HG02642 (cell line): ENCODE measurements around the gene GNPAT.

Experiments used
- ATAC-seq: cut with Tn5 transposase; IDR thresholded peaks from one replicate; pipeline ENCODE4 v1.9.1; 2021; ENCODE audit warnings: mild to moderate bottlenecking; ENCODE audit not compliant: unreplicated experiment, poor library complexity

Gene GNPAT

DNA sequence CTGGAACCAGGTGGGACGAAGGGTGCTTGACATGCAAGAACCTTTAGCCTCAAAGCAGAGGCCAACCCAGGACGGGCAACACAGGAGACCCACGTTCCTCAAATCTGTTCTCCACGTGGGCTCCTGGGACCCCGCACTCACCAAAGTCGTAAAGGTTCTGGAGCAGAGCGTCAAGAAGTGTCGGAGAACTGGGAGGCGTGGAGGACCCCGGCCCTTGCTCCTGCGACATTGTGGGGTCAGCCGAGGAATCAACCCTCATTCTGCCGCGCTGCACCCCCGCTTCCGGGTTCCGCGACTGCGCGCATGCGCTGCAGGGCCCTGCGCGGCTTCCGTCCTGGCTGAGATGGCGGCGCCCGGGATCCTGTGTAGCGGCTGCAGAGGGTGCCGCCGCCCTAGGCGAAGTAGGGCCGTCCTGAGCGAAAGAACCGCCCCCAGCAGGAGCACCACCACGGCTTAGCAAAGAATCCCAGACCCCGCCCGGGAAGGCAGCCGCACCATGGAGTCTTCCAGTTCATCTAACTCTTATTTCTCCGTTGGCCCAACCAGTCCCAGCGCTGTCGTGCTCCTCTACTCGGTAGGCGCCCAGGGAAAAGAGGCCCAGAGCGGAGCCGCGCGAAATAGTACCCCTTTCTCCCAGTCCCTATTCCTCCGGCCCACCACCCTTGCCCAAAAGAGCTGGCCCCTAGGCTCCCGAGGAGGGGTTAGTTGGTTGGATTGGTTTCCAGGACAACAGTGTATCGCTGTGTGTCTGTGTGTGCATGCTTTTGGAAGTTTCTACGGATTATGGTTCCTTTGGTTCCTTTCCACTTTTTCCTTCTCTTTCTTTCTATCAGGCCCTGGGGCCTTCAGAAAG is at the start of gene GNPAT:
Gene GNPAT, plus strand, starts transcription at position 330 of the 853 bp plus-strand sequence. Its CDS starts 167 bp downstream, at position 497.
- ATAC-seq, result peak; percentile 96

DNA sequence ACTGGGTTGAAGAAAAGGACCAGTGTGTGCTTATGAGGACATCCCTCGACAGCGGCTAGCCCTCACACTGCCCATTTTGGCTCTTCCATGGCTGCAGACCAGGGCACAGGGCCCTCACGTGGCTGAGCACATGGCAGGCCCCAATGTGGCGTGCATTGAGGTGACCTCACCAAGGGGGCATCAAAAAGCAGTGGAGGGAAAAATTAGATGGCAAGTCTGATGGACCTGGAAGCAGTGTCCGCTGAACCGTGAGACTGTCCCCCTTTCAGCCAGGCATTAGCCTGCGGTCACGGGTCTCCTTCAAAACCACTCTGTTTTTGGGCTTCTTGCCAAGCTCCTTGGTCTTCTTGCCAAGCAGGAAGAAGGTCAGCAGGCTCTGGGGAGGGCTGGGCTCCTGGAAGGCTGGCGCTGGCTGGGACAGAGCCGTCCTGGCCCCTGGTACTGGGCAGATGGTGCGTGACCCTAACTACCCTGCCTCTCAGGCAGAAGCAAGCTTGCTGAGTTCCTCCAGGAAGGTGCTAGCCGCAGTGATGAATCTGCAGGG is 48.3 kb upstream of the GNPAT start:
- ATAC-seq, result no peak

DNA sequence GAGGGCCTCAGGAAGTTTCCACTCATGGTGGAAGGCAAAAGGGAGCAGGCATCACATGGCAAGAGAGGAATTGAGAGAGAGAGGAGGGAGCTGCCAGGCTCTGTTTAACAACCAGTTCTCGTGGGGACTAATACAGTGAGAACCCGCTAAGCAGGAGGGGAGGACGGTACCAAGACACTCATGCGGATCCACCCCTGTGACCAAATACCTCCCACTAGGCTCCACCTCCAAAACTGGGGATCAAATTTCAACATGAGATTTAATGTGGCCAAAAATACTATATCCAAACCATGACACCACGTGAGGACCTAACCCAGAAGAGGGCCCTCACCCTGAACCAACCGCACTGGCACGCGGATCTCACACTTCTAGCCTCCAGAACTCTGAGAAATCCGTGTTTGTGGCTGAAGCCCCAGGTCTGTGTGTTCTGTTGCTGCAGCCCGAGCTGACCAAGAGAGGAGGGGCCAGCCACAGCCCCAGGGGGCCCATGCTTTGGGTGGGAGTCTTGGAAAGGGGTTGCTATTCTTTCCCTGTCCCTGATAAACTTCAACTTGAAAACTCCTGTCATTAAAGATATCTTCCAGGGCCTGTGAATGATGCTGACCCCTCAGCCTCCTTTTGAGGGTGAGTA is 47.2 kb upstream of the GNPAT start:
- ATAC-seq, result no peak

DNA sequence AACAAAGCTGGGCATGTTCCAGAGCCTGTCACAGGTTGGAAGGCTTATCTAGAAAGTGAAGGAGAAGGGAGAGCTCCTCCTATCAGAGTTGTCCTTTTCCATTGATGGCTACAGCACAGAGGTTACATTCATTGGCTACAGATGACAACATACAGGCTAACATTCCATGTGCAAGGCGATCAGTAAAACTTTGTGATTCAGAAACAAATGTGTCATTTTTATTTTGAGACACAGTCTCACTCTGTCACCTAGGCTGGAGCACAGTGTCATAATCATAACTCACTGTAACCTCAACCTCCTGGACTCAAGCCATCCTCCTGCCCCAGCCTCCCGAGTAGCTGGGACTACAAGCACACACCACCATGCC is 46.6 kb upstream of the GNPAT start:
- ATAC-seq, result no peak

DNA sequence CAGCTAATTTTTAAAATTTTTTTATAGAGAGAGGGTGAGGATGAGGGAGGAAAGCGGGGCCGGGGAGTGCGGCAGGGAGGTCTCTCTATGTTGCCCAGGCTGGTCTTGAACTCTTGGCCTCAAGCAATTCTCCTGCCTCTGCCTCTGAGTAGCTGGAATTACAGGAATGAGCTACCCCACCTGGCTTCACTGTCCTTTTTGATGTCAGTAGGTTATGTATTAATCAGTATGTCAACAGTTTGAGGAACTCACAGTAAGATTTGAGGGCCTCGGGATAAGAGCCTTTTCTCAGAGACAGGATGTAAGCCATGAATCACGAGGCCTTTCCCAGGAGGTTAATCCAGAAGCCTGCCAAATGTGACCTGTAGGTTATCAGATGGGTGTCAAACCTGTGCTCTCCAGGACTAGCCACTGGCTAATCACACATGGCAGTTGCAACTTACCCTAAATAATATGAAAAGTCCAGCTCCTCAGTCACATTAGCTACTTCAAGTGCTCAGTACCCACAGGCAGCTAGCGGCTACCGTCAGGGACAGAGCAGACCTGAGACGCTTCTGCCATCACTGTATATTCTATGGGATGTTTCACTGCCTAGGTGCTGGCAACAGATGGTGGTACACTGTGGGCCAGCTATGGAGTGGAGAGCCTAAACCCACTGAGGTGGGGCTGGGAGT is 46.0 kb upstream of the GNPAT start:
- ATAC-seq, result no peak

DNA sequence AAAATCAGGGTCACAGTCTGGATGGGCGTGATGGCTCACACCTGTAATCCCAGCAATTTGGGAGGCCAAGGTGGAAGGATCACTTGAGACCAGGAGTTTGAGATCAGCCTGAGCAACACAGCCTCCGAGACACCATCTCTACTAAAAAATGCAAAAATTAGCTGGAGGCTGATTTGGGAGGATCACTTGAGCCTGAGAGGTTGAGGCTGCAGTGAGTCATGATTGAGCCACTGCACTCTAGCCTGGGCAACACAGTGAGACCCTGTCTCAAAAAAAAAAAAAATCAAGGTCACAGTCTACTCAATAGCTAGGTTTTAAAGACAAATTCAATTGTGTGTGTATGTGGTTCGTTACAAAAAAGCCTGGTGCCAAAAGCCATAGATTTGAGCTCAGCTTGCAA is 44.7 kb upstream of the GNPAT start:
- no peak for ATAC-seq

DNA sequence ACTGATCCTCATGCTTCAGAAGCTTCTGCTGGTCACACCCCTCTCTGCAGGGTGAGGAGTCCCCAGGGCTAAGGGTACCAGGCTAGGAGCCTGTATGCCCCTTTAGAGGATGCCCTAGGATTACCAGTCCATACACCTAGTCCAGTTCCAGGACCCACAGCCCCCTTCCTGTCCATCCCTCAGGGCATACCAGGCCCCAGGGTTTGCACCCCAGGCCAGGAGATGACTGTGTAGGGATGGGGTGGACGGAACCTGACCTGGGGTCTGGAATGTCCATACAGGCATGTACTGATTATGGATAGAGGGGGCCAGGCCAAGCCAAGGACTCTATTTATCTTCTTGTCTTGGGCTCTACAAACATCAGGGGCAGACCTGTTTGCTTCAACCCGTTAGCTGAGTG is 44.3 kb upstream of the GNPAT start:
- ATAC-seq, result no peak

DNA sequence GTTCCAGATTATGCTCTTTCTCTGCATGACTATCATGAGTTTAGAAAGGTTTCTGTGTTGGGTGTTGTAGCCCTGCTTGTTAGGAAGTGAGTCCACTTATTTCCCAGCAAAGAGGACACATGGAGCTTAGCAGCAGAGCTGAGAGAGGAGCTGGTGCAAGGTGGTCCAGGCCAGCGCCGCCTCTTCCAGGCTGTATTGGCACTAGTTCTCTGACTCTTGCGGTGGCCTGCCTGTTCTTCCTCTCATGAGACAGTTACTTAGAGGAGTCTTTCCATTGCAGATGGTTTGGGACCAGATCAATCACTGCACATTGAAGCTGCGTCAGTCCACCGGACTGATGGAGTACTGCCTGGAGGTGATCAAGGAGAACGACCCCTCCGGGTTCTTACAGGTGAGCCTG is 41.1 kb upstream of the GNPAT start:
- no peak for ATAC-seq

DNA sequence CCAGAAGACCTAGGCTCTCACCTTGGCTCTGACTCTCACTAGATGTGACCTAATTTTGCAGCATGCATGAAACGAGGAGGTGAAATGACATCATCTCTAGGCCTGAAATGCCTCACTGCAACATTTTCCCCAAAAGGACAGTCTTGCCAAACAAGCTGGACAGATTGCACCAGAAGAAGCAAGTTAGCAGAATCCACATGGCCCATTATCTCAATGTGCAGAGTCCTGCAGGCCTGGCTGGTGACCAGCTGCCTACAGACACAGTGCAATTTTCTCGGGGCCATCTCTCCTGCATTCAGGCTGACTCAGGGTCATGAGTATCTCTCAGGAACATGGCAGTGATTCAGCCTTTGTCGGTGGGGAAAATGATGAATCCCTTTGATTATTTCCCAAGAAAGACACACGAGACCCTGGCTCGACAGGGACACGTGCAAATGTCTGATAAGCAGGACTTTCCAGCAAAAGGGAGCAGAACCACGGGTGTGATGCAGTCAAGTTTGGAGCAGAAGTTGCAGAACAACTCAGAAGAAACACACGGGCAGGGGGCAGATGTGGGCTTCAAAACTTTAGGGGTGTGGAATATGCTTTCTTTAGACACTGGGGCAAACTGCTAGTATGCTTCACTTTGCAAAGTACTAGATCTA is 40.5 kb upstream of the GNPAT start:
- no peak for ATAC-seq

DNA sequence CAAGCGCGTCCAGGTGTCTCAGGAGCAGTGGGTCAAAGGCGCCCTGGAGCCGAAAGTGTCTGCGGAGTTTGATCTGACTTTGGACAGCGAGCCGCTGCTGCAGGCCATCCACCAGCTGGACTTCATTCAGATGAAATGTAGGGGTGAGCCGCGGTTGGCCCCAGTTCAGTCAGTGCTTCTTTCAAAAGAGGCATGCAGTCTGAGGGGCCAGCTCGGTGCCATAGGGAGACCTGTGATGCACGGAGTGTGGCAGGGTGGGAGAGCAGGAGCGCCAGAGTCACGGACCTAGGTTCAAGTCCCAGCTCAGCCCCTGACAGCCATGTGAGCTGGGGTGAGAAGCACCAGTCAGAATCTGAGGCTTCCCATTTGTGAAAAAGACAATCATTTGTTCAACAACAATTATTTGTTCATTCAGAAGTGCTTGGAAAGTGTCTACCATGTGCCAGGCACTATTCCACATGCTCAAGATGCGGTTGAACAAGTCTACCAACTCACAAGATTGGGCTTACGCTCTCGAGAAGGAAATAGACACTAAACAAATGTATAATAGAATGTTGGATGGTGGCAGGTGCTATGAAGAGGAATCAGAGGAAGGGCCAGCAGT is 39.5 kb upstream of the GNPAT start:
- ATAC-seq, result no peak

DNA sequence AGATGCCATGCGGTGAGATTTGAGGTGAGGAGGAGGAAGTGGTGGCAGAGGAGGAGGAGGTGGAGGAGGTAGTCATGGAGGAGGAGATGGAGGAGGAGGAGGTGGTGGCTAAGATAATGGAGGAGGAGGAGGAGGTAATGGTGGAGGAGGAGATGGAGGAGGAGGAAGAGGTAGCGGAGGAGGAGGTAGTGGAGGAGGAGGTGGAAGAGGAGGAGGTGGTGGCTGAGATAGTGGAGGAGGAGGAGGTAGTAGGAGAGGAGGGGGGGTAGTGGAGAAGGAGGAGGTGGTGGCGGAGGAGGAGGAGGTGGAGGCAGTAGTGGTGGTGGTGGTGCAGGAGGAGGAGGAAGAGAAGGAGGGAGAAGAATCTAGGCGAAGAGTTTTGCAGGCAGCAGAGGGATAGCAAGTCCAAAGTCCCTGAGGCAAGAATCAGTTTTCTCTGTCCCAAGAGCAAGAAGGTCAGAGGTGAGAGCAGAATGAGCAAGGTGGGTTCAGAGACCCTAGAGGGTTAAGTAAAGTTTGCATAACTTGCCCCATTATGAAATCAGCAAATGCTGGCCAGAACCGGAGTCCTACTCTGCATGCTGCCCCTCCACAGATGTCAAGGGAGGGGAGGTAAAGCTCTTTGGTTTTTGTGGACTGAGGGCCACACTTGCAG is 38.9 kb upstream of the GNPAT start:
- ATAC-seq, result no peak

DNA sequence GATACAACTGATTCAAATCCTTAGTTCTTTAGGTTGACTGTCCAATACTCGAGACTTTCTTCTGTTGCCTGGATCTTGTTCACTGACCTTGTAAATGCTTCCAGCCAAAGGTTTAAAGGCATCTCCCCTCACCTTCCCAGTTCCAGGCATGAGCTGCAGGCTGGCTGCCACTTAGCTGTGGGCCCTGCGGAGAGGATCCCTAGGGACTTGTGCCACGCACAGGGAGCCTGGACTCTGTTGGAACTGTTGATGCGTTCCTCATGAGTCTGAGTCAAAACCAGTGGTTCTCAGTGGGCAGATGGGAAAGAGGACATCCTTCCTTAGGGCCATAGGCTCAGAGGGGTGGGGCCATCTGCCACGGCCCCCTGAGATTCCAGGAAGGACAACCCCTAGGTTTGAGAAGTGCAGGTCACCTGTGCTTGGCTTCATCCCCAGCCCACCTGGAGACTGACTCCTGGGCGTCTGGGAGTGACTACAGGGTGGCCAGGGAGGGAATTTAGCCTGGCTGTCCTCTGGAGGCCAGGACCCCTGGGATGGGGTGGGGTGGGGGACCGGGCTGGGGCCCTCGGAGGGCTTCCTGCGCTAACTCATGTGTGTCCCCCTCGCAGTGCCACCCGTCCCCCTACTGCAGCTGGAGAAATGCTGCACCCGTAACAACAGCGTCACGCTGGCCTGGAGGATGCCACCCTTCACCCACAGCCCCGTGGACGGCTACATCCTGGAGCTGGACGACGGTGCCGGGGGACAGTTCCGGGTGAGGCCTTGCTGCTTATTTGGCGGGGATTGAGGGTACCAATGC is 37.6 kb upstream of the GNPAT start:
- no peak for ATAC-seq

DNA sequence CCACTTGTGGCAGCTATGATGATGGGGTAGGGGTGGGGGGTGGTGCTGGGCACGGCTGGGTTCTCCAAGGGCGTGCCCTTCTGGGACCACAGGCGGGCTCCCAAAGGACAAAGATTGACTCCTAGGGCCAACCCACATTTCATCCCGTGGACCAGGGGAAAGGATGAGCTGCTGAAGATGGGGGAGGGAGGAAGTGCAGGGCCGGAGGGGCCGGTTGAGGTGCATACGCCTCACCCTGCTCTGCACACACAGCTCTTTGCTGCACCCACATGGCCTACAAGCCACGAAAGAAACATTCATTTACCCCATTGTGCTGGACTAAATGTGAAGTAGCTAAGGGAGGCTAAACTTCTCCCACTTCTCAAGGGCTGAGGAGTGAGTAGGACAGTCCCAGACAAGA is 34.2 kb upstream of the GNPAT start:
- ATAC-seq, result no peak

DNA sequence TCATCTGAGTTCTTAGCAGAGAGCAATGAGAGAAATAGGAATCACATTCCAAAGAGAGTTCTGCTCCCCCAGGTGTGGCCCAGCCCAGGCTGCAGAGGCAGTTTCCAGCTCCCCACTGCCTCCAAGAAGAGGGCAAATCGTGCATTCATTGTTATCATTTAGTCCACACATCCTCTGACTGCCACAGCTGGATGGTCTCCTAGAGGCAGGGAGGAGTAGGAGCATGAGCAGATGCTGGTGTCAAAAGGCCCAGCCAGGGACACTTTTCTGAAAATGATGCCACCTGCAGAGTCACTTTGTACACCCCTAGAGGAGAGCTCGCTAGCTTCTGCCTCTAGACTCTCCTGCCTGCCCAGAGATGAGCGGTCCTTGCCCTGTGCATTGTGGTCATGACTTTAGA is 33.6 kb upstream of the GNPAT start:
- ATAC-seq, result no peak

DNA sequence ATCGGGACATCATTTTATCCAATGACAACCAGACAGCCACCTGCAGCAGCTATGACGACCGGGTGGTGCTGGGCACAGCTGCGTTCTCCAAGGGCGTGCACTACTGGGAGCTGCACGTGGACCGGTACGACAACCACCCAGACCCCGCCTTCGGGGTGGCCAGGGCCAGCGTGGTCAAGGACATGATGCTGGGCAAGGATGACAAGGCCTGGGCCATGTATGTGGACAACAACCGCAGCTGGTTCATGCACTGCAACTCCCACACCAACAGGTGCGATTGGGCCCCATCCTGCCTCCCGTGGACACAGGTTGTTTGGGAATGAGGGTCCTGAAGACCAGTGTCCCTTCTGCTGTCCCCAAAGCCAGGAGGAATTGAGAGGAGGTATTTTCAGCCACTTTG is 32.0 kb upstream of the GNPAT start:
- no peak for ATAC-seq

DNA sequence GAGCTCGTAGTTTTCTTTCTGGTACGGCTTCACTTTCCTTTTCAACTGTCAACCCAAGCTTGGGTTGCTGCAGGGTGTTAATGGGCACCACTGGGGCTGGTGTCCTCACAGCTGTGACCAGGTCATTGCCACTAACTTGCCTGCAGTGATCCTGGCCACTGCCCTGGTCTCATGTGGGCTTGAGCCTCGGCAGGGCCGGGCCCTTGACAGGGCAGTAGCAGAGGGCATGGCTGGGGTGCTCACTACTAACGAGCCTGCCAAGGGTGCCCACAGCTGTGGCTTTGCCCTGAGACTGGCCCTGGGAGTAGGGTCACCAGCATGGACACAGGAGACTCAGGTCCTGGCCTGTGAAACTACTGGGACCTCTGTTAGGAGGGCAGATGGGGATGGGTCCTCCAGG is 31.5 kb upstream of the GNPAT start:
- ATAC-seq, result no peak

DNA sequence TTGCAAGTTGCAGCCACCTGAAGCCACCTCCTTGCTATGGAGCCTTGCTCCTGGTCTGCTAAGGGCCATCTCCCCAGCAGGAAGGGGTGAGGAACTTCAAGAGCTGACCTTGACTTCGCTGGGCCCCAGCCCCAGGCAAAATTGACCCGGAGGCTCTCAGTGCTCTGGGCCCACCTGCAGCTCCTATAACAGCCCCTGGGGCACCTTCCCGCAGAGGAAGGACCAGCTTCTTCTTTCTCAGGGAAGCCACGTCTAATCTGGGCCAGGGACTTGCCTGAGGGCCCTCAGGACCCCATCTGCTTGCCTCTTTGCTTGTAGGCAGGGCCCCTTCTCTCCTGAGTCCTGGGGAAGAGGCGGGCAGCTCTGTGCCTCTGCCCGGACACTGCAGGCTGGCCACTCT is 30.9 kb upstream of the GNPAT start:
- no peak for ATAC-seq

DNA sequence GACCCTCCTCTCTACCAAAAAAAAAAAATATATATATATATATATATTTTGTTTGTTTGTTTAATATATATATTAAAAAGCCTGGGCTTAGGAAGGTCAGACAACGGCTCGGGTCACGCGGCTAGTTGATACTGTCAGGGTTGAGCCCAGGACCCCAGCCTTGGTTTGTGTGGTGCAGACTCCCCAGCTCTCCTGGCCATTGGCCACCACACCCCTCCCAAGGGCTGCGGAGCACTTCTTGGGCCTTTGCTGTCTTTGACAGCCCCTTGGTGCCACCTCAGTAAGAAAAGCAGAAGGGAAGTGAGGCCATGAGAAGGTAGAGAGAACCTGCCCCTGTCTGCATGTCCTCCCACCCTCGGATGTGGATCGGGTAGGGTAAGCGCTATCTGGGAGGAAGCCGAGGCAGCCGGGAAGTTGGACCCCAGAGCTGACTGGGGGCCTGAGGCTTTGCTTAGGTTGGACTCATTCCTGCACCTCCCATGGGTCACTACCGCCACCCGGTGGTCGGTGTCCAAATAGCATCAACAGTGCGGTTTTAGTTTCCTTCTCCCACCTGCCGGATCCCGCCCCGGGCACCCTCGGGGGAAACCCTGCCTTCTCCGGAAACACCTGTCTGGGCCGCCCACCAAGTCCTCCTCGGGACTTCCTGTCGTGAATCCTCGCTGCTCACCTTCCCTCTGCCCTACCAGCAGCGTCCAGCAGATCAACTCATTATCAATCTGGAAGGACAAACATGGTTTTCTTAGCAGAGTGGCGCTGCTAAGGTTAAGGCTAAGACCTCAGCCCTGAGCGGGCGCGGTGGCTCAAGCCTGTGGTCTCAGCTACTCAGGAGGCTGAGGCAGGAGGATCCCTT is 29.8 kb upstream of the GNPAT start:
- ATAC-seq, result peak; percentile 89
